HG03439 (cell line): ENCODE results near the gene SNX27.

Experiments used
- ATAC-seq: cut with Tn5 transposase; IDR thresholded peaks from one replicate; pipeline ENCODE4 v1.9.1; 2021; ENCODE audit warnings: mild to moderate bottlenecking, moderate library complexity; ENCODE audit not compliant: unreplicated experiment

SNX27 gene

DNA sequence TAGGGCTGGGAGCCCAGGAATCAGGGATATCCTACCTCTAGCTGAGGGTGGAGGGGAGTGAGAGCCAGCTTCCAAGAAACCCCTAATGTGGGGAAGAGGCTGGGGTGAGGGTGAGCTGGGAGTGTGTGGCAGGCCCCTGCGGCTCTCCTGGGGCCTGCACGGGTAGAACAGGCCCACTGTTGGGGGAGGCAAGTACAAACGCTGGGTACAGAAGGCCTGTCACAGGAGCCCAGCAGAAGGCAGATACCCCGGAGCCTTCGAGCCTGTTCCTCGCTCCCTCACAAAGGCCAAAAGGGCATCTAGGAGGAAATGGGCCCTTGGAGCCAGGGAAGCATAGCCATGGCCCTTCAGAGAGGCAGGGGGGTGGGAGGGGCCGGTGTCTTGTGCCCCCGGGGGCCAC lies 91.1 kb downstream of the SNX27 start:
- no peak for ATAC-seq

DNA sequence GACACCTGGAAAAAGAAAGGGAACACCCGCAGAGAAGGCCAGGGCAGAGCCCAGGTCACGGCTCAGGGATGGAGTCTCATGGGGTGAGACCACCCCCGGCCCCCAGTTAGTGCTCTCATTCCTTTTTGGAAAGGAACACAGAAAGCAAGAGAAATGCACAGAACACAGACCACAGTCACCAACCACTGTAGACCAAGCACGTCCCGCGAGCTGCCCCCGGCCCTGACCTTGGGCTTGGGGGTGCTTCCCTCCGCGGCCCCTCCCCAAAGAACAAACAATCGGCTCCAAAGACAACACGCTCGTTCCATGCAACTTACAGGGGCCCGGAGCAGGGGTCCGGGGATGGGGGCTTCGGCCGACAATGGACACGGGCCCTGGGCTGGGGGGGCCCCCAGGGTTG lies 92.0 kb downstream of the SNX27 start:
- ATAC-seq: no peak

DNA sequence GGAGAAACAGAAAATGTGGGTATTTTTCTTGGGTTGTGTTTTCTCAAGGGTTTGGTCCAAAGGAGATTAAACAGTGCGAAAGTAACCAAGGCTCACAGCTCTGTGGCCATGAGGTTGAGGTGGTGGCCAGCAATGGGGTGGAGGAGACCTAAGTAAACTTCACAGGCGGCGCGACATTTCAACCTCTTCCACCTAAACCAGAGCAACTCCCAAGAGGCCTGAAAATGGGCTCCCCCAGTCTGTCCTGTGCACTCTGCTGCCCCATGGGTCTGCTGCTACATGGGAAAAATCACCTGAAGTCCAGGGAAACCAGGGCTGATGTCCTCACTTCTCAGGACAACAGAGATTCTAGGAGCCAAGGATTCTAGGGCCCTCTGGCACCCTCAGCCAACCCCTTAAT lies 92.4 kb downstream of the SNX27 start:
- no peak for ATAC-seq

DNA sequence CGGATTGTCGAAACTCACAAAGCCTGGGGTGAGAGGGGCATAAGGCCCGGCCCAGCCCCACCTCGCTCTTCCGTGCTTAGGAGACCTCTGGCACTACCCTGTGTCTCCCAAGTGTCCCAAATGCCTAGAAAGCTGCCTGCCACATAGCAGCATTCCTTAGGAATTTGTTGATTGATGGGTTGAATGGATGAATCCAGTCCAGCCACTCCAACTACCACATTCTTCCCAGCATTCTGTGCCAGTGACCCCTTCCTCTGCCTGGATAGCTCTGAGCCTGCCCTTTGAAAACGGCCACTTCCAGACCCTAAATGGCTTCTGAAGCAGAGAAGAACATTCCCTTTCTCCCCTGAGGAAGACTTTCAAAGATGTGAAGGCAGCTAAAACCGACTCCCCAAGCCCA lies 93.3 kb downstream of the SNX27 start:
- ATAC-seq: no peak

DNA sequence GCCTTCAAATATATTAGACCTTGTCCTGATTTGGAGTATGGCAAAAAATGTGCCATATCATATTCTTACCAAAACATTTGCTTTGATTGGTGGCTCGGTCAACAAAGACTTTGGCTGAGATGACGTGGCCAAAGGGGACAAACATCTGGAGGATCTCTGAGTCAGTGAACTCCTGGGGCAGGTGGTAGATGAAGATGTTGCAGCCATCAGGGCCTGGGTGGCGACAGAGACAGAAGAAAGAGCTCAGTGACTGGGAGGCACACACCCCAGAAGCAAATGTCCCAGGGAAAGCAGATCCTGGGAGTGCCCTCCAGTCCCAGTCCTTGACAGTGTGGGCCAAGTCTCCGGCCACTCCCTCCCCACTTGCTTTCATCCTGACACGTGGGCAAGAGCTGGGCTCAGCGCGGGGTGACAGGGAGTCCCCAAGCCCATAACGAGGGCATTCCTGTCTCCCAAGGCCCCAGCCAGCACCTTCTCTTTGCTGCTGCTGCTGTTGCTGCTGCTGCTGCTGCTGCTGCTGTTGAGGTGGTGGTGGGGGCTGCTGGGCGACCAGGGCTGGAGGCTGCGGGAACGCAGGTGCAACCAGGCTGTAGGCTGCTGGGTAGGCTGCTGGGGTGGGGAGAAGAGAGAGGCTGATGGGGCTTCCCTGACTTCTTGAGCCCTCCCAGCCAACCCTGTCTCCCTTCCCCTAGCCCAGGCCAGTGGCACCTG lies 94.1 kb downstream of the SNX27 start:
- no peak for ATAC-seq

DNA sequence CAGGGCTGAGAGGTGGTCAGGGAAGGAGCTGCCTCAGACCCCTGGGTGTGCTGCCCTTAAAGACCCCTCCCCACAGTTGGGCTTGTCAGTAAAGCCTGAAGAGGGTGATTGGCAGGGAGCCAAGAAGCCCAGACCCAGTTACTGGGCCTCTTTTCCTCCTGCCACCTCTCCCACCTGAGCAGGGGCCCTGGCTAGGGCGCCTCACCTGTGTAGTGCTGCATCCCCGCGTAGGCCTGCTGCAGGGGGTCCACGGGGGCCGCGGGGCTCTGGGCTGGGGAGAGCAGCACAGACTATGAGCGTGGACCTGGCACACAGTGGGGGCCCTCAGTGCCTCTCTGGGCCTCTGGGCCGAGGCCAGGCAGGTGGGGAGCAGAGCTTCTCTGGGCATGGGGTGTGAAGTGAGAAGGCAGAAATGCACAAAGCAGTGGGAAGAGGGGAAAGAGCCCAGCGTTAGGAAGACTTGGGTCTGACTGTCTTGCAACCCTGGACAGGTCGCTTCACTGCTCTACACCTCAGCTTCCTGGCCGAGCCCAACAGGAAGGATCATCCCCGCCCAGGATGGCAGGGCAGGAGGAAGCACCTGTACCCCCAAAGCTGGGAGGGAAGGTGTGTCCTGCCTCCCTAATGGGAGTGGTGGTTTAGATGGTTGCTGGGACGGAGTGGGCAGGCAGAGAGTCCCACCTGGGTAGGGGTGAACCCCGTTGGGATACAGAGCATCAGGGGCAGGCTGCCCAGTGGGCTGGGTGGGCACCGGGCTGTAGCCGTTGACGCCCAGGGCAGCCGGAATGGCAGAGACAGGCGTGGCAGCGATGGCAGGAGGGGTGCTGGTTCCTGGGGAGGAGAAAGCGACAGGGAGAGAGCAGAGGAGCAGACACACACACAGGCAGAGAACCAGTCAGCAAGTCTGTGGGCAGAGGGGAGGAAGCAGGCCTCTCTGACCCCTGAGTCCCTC lies 94.9 kb downstream of the SNX27 start:
- no peak for ATAC-seq

DNA sequence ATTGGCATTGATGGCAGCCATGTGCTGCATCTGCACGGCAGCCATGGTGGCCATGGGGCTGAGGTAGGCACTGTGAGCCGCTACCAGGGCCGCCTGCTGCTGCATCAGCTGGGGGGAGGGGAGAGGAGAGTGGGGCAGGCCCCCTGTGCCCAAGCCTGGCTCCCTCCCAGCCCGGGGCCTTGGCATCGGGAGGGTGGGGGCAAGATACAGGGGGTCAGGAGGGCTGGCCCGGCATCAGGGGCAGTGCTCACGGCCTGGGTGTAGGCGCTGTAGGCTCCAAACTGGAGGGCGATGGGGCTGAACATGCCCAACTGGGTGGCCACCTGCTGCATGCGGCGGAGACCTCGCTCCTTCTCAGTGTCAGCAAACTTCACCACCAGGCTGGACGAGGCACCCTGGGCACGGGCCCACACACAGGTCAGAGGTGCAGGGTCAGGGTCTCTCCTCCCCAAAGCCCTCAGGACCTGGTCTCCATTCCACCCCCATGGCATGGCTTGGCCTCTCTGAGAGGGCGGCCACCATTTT lies 95.8 kb downstream of the SNX27 start:
- no peak for ATAC-seq

DNA sequence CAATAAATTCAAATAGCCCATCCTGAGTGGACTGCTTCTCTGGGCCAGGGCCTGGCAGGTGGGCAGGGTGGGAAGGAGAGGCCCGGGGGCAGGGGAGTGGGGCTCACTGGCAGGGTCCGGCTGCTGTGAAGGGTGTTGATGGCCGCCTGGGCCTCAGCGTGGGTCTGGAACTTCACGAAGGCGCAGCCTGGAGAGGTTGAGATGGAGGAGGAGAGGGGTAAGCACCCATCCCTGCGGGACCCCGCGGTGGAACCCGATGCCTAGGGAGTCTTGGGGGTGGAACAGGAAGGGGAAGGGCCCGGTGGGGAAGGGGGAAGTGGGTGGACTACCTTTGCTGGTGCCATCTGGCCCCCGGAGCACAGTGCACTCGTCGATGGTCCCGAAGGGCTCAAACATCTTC lies 97.0 kb downstream of the SNX27 start:
- no peak for ATAC-seq

DNA sequence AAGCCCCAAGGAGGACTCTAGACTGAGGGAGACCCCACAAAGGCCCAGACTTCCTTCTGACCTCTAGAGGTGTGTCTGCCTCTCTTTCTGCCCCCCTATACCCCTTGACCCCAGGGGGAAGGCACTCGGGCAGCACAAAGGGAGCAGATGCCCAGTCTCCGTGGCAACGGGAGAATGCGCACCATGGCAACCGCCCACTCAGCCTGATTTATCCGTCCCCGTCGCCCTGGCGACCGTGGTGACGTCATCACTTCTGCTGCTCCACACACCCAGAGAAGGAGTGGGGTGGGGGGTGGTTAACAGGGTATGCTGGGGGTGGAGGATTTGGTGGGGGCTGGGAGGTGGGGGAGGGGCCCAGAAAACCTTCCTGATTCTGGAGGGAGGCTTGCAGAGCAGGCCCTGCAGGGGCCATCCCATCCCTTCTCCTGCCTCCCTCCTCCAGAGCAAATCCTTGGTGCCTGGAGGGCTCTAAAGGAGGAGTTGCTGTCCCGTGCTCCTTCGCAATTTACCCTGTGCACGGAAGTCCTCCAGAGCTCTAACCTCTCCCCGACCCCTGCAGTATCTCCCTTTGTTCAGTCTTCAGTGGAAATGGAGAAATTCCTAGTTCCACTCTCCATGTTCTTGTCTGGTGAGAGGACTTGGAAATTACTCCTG lies 98.5 kb downstream of the SNX27 start:
- no peak for ATAC-seq

DNA sequence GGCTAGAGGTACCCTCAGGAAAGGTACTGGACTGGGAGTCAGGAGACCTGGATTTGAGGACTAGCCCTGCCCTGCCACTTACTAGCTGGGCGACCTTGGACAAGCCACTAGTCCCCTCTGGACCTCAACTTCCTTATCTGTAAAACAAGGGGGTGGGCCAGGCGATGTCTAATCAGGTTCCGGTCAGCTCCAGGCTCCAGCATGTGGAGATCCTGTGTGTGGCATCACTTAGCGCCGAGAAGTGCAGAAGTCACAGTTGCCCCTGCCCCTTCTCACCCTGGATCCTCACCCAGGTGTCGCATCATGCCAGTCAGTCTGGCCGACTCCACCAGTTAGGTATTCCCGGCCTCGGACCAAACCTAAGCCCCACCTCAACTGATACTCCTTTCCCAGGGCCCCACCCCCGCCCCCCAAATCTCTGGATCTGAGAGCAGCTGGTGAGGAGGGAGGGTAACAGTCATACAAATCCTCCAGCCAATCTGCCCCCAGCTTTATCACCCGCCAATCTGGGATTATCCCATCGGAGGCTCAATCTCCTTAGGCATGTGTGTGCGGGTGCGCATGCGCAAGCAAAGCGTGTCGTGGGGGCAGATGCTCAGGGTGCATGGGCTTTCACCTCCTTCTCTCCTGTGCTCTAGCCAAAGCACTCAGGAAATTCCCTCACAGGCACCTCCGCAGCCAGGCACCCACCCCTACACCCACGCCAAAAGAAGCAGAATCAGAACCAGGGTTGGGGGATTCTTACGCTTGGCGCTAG lies 99.4 kb downstream of the SNX27 start:
- ATAC-seq: no peak

DNA sequence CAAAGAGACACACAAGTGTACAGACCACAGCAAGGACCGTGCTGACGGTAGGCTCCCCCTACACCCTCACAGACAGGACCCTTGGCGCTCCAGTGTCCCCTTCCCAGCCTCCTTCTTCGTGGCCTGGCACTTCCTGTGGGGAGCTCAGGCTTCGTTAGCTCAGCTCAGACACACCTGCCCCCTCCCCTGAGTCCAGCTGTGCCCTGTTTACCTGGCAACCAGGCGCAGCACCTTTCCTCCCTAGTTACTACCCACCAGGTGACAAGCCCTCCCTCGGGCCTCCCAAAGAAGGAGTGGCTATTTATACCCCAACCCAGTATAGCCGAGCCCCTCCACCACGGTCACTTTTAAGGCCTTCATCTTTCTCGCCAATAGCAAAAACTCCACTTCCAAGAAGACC lies 100.1 kb downstream of the SNX27 start:
- ATAC-seq: no peak

DNA sequence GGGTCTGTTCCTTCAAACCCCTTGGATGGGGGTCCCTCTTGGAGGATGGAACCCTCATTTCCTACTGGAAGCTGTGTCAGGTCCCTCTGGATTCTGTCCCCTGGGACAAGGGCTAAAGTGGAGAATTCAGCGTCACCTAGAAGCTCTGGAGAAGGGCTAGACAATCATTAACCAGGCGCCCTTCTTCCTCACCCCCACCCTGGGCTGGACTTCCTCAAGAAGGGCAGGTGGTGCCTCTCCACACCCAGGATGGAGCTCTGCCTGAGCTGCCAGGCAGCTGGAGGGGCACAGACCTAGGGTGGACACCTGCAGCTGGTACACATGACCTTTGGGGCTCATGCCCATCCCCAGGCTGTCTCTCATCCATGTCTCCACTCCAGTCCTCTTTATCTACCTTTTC lies 101.2 kb downstream of the SNX27 start:
- ATAC-seq: no peak

DNA sequence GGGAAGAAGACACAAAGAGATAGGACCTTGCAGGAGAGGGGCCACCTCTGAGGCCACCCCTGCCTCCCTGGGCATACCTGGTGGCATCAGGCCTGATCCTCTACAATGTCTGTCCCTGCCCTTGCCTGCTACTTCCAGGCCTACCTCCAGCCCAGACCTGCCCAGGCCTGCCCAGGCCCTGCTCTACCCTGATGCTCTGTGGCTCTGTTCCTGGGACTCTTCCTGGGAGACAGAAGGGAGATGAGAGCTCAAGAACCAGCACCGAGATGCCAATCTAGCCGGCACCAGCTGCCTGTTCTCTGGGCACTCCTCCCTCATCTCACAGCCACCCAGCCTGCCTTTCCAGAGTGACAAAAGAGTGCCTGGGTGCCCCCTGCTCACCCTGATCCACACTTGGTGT lies 102.0 kb downstream of the SNX27 start:
- ATAC-seq: no peak

DNA sequence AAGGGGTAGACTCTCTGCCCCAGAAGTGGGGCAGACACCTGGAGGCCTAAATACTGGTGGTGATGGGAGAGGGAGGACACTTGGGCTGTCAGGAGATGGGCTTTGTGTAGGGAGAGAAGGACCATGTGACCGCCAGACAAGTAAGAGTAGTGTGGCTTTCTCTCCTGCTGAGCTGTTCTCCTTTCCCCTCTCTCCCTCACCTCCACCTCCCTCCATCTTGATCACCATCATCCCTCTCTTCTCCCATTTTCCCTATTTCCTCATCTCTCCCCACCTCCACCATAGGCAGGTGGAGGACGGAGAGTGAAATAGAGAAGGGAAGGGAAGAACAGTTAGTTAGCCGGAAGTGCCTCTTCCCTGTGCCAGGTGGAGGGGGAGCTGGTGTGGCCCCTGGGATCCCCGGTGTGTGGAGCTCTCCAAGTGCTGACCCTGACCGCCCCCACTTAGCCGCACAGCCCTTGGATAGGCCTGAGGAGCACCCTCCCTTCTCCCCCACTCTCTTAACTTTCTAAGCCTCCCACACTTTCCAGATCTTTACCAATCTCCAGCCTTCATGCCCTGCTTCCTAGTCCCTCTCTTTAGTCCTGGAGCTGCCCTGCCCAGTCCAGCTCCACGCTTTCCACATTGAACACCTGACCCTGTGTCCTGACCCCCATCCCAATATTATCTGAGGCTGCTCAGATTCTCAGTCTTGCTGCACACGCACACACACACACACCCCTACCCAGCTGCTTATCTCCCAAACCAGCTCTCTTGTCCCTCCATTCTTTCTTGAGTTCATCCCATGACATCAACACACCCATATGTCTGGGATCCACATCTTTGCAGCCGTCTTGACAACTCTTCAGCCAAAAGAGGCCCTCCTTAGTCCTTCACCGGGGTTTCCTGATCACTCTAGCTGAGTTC lies 103.2 kb downstream of the SNX27 start:
- no peak for ATAC-seq

DNA sequence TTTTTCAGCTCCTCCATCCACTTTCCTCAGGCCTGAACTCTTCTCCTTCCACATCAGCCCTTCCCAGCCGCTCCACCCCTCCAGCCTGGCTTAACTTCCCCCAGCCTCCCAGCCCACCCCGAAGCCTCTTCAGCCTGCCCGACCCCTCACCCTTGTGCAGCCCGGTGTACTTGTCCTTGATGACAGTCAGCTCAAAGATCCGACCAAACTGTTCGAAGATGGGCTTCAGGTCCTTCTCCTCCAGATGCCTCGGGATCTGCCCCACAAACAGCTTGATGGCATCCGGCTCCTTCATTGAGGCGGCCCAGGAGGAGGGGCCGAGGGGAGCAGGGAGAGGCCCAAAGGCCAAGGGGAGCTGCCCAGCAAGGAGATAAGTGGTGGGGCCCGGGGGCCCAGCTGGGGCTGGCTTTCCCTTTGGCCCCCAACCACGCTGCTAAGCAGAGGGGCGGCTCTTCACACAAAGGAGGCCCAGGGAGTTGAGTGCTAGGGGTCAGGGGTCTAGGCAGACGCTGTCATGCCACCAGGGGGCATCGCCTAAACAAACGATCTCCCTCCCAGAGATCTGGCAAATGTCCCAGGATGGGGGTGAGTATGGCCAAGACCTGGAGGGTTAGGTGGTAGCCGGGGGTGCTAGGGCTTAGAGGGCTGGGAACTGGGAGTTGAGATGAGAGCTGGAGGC lies 104.0 kb downstream of the SNX27 start:
- ATAC-seq: no peak

DNA sequence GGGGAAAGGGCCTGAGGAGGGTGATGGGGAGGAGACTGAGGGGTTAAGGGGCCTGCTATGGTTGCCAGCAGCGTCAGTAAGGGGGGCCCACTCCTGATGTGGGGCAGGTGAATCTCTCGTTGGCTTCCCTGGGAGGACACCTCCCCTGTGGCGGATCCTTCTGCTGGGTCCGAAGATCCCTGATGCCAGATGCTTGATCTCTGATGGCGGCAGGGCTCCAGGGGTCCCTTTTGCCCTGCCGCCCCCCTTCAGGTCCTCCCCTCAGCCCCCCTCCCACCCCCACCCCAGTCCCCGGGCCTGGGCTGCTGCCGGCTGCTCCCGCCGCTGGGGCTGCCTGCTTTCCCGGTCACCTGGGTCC lies 104.5 kb downstream of the SNX27 start:
- ATAC-seq: no peak

DNA sequence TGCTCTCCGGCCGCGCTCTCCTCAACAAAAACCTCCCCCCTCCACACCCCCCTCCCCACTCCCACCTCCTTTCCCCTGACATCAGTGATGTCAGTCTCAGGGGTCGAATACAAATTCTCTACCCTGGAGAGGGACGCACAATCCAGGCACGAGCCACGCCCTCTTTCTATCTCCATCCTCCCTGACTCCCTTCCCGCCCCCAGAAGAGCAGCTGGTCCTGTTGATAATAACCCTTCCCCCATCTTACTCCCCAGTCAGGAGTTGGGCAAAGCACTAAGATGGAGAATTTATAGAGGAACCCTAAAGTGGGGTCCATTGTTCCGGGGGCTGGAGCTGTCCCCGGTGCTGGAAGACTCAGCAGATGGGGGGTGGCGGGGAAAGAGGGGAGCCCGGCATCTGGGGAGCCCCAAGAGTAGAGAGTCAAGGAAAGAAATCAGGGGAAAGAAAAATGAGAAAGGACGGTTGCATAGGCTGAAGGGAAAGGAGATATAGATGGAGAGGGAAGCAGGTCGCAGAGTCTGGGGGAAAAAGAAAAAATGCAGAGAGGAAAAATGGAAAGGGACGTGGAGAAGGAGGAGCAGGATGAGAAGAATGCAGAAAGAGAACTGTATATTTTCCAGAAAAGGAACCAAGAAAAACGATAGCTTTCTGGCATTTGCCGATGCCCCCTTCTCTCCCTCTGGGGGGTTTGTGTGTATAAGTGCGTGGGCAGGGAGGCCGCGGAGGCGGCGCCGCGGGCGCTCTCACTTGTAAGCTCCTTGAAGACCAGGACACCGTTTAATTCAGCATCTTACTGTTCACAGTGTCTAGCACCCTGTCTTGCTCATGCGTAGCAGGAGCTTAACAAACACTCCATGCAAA lies 105.2 kb downstream of the SNX27 start, which contains the start of gene CELF3:
TSS of gene CELF3 (minus strand) at position 33 of the 861 bp plus-strand sequence. CDS start 783 bp downstream, outside the sequence.
- no peak for ATAC-seq

DNA sequence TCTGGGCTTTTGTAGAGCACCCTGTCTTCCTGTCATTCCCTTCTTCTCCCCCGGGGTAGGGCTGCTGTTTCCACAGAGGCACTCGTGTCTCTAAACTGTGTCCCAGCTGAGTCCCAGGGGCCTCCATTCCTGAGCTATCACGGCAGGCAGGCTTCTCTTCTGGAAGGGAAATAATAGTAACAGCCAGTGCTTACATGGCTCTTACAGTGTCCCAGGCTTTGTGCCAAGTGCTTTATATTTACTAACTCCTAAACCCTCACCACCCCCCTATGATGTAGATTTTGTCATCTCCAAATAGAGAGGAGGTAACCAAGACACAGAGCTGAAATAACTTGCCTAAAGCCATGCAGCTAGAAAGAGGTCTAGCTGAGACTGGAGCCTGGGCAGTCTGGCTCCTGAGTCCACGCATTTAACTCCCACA lies 106.2 kb downstream of the SNX27 start:
- ATAC-seq: no peak
